ENCODE results near the gene FOXD2.

DNA sequence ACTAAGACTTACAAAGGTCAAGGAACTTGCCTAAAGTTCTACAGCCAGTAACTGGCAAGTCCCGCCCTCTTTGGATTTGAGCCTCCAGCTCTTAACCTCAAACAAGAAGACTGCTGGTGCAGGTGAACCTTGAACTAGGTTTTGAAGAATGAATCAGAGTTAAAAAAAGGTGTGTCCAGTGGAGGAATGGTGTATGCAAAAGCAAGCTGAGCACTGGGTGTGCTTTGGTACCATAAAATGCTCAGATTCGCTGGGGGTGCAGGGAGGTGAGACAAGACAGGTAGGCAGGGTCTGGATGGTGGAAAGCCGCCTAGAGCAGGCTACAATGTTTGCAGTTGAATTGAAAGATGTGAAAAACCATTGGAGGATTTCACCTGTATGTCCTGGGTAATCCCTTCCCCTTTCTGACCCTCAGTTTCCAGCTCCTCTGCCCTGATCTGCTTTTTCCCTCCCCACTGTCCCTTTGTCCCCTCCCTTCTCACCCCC lies 39.8 kb downstream of the FOXD2 start:
- TF ChIP-seq RARB (CRISPR knock-in tag; IDR thresholded peaks at IDR 0.05) (no peak), ZFP30 (CRISPR knock-in tag; IDR thresholded peaks at IDR 0.05) (no peak), SNAI2 (CRISPR knock-in tag; IDR thresholded peaks at IDR 0.05) (no peak), TCF4 (CRISPR knock-in tag; IDR thresholded peaks at IDR 0.05; ENCODE audit: borderline replicate concordance) (no peak), CSDC2 (CRISPR knock-in tag; IDR thresholded peaks at IDR 0.05) (no peak), OSR1 (CRISPR knock-in tag; IDR thresholded peaks at IDR 0.05) (no peak), TOX (CRISPR knock-in tag; IDR thresholded peaks at IDR 0.05; ENCODE audit: borderline replicate concordance) (no peak)
- TF ChIP-seq, protein P1, sequence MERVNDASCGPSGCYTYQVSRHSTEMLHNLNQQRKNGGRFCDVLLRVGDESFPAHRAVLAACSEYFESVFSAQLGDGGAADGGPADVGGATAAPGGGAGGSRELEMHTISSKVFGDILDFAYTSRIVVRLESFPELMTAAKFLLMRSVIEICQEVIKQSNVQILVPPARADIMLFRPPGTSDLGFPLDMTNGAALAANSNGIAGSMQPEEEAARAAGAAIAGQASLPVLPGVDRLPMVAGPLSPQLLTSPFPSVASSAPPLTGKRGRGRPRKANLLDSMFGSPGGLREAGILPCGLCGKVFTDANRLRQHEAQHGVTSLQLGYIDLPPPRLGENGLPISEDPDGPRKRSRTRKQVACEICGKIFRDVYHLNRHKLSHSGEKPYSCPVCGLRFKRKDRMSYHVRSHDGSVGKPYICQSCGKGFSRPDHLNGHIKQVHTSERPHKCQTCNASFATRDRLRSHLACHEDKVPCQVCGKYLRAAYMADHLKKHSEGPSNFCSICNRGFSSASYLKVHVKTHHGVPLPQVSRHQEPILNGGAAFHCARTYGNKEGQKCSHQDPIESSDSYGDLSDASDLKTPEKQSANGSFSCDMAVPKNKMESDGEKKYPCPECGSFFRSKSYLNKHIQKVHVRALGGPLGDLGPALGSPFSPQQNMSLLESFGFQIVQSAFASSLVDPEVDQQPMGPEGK (CRISPR knock-in tag; IDR thresholded peaks at IDR 0.05; ENCODE audit: borderline replicate concordance): no peak
- TF ChIP-seq, protein P2, sequence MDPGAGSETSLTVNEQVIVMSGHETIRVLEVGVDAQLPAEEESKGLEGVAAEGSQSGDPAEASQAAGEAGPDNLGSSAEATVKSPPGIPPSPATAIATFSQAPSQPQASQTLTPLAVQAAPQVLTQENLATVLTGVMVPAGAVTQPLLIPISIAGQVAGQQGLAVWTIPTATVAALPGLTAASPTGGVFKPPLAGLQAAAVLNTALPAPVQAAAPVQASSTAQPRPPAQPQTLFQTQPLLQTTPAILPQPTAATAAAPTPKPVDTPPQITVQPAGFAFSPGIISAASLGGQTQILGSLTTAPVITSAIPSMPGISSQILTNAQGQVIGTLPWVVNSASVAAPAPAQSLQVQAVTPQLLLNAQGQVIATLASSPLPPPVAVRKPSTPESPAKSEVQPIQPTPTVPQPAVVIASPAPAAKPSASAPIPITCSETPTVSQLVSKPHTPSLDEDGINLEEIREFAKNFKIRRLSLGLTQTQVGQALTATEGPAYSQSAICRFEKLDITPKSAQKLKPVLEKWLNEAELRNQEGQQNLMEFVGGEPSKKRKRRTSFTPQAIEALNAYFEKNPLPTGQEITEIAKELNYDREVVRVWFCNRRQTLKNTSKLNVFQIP (CRISPR knock-in tag; IDR thresholded peaks at IDR 0.05; ENCODE audit: borderline replicate concordance, low read depth): no peak

All from SK-N-SH treated with all-trans-retinoic acid at 6 μM for 48 hours (cell line).